Neural cell (in vitro differentiated cells): ENCODE results near the gene F8A1. TPM values are rescaled to one million over a fixed set of nuclear protein-coding genes. Genes with fewer than 3 reads are reported as not detected.
"Not testable (repeated sequence)": the region's sequence is repeated elsewhere in the genome, so short reads cannot be mapped to it uniquely, and the experiment has no call there.

ENCODE experiments used
- H2AFZ ChIP-seq: fragments of 200-600, 300-800 bp; sonication (generic), shearing (Covaris generic); 2 replicates; pipeline ENCODE4 v1.6.0; 2014; ENCODE audit warnings: low read depth, mild to moderate bottlenecking, antibody characterized with exemption, low read length, moderate library complexity
- H3F3A ChIP-seq: fragments of 200-600 bp; shearing (Covaris generic); 2 replicates; pipeline ENCODE4 v1.6.1; 2016; ENCODE audit warnings: mild to moderate bottlenecking, moderate library complexity, mixed read lengths, antibody characterized with exemption, low read length; ENCODE audit not compliant: insufficient read depth, poor library complexity, severe bottlenecking
- H3K27ac ChIP-seq: fragments of 200-600, 300-800 bp; sonication (generic), shearing (Covaris generic); 2 replicates; pipeline ENCODE4 v1.5.1; 2014; ENCODE audit warnings: mild to moderate bottlenecking, low read length, moderate library complexity
- H3K27me3 ChIP-seq: fragments of 300-800, 200-600 bp; sonication (generic), shearing (Covaris generic); 2 replicates; pipeline ENCODE4 v1.6.0; 2014; ENCODE audit warnings: mild to moderate bottlenecking, low read depth, low read length, moderate library complexity; ENCODE audit not compliant: insufficient read depth
- H3K36me3 ChIP-seq: fragments of 300-800, 200-600 bp; sonication (generic), shearing (Covaris generic); 2 replicates; pipeline ENCODE4 v1.5.1; 2014; ENCODE audit warnings: mild to moderate bottlenecking, antibody characterized with exemption, low read length, moderate library complexity; ENCODE audit not compliant: insufficient read depth
- H3K4me2 ChIP-seq: fragments of 300-800, 200-600 bp; sonication (generic), shearing (Covaris generic); 2 replicates; pipeline ENCODE4 v1.6.0; 2014; ENCODE audit warnings: mild to moderate bottlenecking, low read length
- H3K4me3 ChIP-seq: fragments of 300-800, 200-600 bp; sonication (generic), shearing (Covaris generic); 2 replicates; pipeline ENCODE4 v1.5.1; 2014; ENCODE audit warnings: mild to moderate bottlenecking, low read length, moderate library complexity
- H3K79me2 ChIP-seq: fragments of 200-600 bp; shearing (Covaris generic); replicated peaks from 2 replicates; pipeline ENCODE4 v1.6.0; 2014; ENCODE audit warnings: mild to moderate bottlenecking, low read length, moderate library complexity; ENCODE audit not compliant: insufficient read depth
- H3K9ac ChIP-seq: fragments of 300-800, 200-600 bp; sonication (generic), shearing (Covaris generic); 2 replicates; pipeline ENCODE4 v1.6.1; 2016; ENCODE audit warnings: mild to moderate bottlenecking, low read length, mixed read lengths
- H3K9me2 ChIP-seq: fragments of 200-600 bp; shearing (Covaris generic); 2 replicates; pipeline ENCODE4 v1.6.1; 2016; ENCODE audit warnings: mild to moderate bottlenecking, low read length, mixed read lengths; ENCODE audit not compliant: insufficient read depth
- H3K9me3 ChIP-seq: fragments of 200-600, 300-800 bp; sonication (generic), shearing (Covaris generic); 2 replicates; pipeline ENCODE4 v1.6.1; 2016; ENCODE audit warnings: mild to moderate bottlenecking, mixed run types, low read length, moderate library complexity, mixed read lengths
- H4K20me1 ChIP-seq: fragments of 200-600 bp; shearing (Covaris generic); 2 replicates; pipeline ENCODE4 v1.6.1; 2016; ENCODE audit warnings: mild to moderate bottlenecking, mixed run types; ENCODE audit not compliant: insufficient read depth
- EP300 ChIP-seq: fragments of 450-650 bp; conservative IDR thresholded peaks from 2 replicates; pipeline ENCODE4 v1.6.1; 2014; ENCODE audit warnings: antibody characterized with exemption, mild to moderate bottlenecking, moderate library complexity; ENCODE audit not compliant: poor library complexity, severe bottlenecking
- EZH2 ChIP-seq: fragments of 200-600, 300-800 bp; shearing (Covaris generic), sonication (generic); IDR thresholded peaks from 2 replicates; pipeline ENCODE4 v1.6.1; 2014; ENCODE audit warnings: antibody characterized with exemption, low read length, borderline replicate concordance, mild to moderate bottlenecking; ENCODE audit not compliant: insufficient read depth, poor library complexity, severe bottlenecking
- MXI1 ChIP-seq: fragments of 450-650 bp; conservative IDR thresholded peaks from 2 replicates; pipeline ENCODE4 v1.6.1; 2014; ENCODE audit warnings: antibody characterized with exemption, mild to moderate bottlenecking; ENCODE audit not compliant: poor library complexity, severe bottlenecking
- POLR2AphosphoS5 ChIP-seq: IDR thresholded peaks from 2 replicates; pipeline ENCODE4 v1.6.1; 2012
- RAD21 ChIP-seq: fragments of 450-650 bp; conservative IDR thresholded peaks from 2 replicates; pipeline ENCODE4 v1.6.1; 2014; ENCODE audit warnings: antibody characterized with exemption, mild to moderate bottlenecking, moderate library complexity
- REST ChIP-seq: IDR thresholded peaks from 2 replicates; pipeline ENCODE4 v1.6.1; 2012; ENCODE audit warnings: borderline replicate concordance
- SMC3 ChIP-seq: fragments of 450-650 bp; conservative IDR thresholded peaks from 2 replicates; pipeline ENCODE4 v1.6.1; 2014; ENCODE audit warnings: antibody characterized with exemption, mild to moderate bottlenecking, moderate library complexity; ENCODE audit not compliant: poor library complexity
- TAF1 ChIP-seq: IDR thresholded peaks from 2 replicates; pipeline ENCODE4 v1.6.1; 2012; ENCODE audit warnings: low read depth
- polyA minus RNA-seq: library from RNA; depleted of rRNA, polyadenylated mRNA; stranded (reverse); fragments of >200 nt; gene quantifications from 2 replicates; pipeline ENCODE4 v1.2.3, GENCODE V29; 2014
- polyA plus RNA-seq: library from polyadenylated mRNA; depleted of rRNA; stranded (reverse); fragments of >200 nt; gene quantifications from 2 replicates; pipeline ENCODE4 v1.2.3, GENCODE V29; 2014
- TF ChIP-seq, protein P1 (sequence below): fragments of 450-650 bp; IDR thresholded peaks from 2 replicates; pipeline ENCODE4 v1.5.1; 2014; ENCODE audit warnings: antibody characterized with exemption, mild to moderate bottlenecking, moderate library complexity; ENCODE audit not compliant: poor library complexity, severe bottlenecking

Gene F8A1
- 1.8 and 2.1 TPM in 2 replicates for polyA plus RNA-seq
- 2.7 and 4.6 TPM in 2 replicates for polyA minus RNA-seq

DNA sequence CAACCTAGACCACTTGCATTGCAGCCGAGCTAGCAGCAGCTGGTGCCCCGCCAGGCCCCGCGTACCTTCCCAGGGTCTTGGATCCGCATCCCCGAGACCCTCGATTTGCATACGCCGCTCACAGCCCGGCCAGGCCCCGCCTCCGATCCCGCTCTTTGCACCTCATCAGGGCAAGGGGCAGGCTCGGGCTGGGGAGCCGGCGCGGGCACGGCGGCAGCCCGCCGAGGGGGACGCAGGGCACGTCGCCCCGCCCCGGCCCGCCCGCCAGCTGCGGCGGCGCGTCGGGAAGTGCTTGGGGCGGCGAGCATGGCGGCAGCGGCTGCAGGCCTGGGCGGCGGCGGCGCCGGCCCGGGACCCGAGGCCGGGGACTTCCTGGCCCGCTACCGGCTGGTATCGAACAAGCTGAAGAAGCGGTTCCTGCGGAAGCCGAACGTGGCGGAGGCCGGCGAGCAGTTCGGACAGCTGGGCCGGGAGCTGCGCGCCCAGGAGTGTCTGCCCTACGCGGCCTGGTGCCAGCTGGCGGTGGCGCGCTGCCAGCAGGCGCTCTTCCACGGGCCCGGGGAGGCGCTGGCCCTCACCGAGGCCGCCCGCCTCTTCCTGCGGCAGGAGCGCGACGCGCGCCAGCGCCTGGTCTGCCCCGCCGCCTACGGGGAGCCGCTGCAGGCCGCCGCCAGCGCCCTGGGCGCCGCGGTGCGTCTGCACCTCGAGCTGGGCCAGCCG is at the start of gene F8A1:
Gene F8A1, plus strand, starts transcription at position 287 of the 720 bp plus-strand sequence. Its CDS starts 20 bp downstream, at position 307.
- H3K9ac ChIP-seq, H3K36me3 ChIP-seq, H3K27me3 ChIP-seq, H3K9me3 ChIP-seq, H3F3A ChIP-seq, H3K79me2 ChIP-seq, H3K27ac ChIP-seq, H3K4me2 ChIP-seq, H3K9me2 ChIP-seq, H2AFZ ChIP-seq, H3K4me3 ChIP-seq, H4K20me1 ChIP-seq: not testable (repeated sequence)

DNA sequence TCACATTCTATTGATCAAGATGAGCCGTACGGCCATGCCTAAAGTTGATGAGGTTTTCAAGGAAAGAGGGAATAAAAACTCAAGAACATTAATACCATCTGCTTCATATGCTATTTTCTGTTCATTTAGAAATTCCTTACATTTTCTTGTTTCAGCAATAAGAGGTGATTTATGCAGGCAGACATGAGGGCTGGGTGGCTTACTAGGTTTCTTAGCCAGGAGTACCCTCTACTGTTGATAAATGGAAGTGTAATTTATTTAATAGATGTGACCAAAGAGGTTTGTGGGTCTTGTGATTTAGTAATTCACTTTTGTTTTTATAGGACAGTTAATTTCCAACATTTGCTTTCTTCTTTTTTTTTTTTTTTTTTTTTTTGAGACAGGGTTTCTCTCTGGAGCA is 45.3 kb upstream of the F8A1 start:
- Histone ChIP-seq H4K20me1 (no peaks in the 10 kb centered on the region), H3K9ac (no peak overlapping the region), H3K27ac (no peak overlapping the region), H3F3A (no peaks in the 10 kb centered on the region), H3K36me3 (no peaks in the 10 kb centered on the region), H3K9me2 (no peaks in the 10 kb centered on the region), H2AFZ (no peak overlapping the region), H3K4me2 (no peak overlapping the region), H3K4me3 (no peak overlapping the region), H3K27me3 (no peaks in the 10 kb centered on the region), H3K9me3 (no peaks in the 10 kb centered on the region), H3K79me2 (no peaks in the 10 kb centered on the region)
- TF ChIP-seq EZH2 (no peak), TAF1 (no peak), MXI1 (no peak), SMC3 (no peak), POLR2AphosphoS5 (no peak), RAD21 (peak; percentile 43), REST (no peak), EP300 (no peak)
- TF ChIP-seq, protein P1, sequence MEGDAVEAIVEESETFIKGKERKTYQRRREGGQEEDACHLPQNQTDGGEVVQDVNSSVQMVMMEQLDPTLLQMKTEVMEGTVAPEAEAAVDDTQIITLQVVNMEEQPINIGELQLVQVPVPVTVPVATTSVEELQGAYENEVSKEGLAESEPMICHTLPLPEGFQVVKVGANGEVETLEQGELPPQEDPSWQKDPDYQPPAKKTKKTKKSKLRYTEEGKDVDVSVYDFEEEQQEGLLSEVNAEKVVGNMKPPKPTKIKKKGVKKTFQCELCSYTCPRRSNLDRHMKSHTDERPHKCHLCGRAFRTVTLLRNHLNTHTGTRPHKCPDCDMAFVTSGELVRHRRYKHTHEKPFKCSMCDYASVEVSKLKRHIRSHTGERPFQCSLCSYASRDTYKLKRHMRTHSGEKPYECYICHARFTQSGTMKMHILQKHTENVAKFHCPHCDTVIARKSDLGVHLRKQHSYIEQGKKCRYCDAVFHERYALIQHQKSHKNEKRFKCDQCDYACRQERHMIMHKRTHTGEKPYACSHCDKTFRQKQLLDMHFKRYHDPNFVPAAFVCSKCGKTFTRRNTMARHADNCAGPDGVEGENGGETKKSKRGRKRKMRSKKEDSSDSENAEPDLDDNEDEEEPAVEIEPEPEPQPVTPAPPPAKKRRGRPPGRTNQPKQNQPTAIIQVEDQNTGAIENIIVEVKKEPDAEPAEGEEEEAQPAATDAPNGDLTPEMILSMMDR = peak; percentile 35
